GM12878 (cell line): Measurements from ENCODE around the gene FMC1. TPM values are rescaled to one million over a fixed set of nuclear protein-coding genes. Genes with fewer than 3 reads are reported as not detected.
A peak's percentile ranks its signal among the peaks of the same experiment; 100 is the strongest.

Experiments used
- ATAC-seq: fragments of 200-7000 bp; cut with Tn5 transposase; 3 replicates; pipeline ENCODE4 v1.9.1; 2020; ENCODE audit warnings: mild to moderate bottlenecking, moderate library complexity
- BruUV-seq: library from RNA; stranded (reverse); fragments of 400-500 nt; replicated peaks from 2 replicates; lab custom pipeline; 2021; lab: Mats Ljungman, UMichigan
- CTCF ChIA-PET: fragments of 300-600 bp; sonication (Branson Sonifier 250); formaldehyde crosslinking; extraction: SDS; loops from one replicate; lab custom pipeline; 2021; ENCODE audit warnings: inconsistent platforms; lab: Yijun Ruan, JAX
- POLR2A ChIA-PET: fragments of 350-600 bp; formaldehyde crosslinking; extraction: SDS; loops from one replicate; lab custom pipeline; 2021; ENCODE audit warnings: inconsistent platforms; lab: Charles Lee
- RAD21 ChIA-PET: fragments of 300-600 bp; sonication (Branson Sonifier 250); formaldehyde crosslinking; loops from one replicate; lab custom pipeline; 2023; ENCODE audit warnings: antibody characterized with exemption; ENCODE audit not compliant: unreplicated experiment; lab: Charles Lee
- SMC1A ChIA-PET: fragments of 300-600 bp; sonication (Branson Sonifier 250); formaldehyde crosslinking; loops from one replicate; lab custom pipeline; 2023; ENCODE audit not compliant: unreplicated experiment, uncharacterized antibody; lab: Charles Lee
- DNase-seq: peaks from one replicate; pipeline ENCODE4 v3.0.0-alpha.2; 2011; ENCODE audit warnings: low read depth, low spot score
- FAIRE-seq: peaks from 3 replicates; lab custom pipeline; 2011; peaks lifted over from hg19 to GRCh38; lab: Jason Lieb, UNC
- H2AFZ ChIP-seq: 2 replicates; pipeline ENCODE4 v1.6.0; 2011; ENCODE audit warnings: low read depth, low read length, control low read depth; ENCODE audit not compliant: control insufficient read depth
- H3K27ac ChIP-seq: 2 replicates; pipeline ENCODE4 v1.5.1; 2011; ENCODE audit warnings: control low read depth; ENCODE audit not compliant: control insufficient read depth, insufficient read depth
- H3K27me3 ChIP-seq, 2 experiments: replicated peaks in 1 of 2; 2 replicates each; pipeline versions ENCODE4 v1.6.0 to v1.6.1; 2011; ENCODE audit warnings: low read length in 1 of 2; ENCODE audit not compliant: control insufficient read depth in 2 of 2, insufficient read depth in 2 of 2
- H3K36me3 ChIP-seq, 2 experiments: 2 replicates each; pipeline ENCODE4 v1.5.1; 2011; ENCODE audit warnings: low read length in 1 of 2; ENCODE audit not compliant: control insufficient read depth in 2 of 2, insufficient read depth in 2 of 2
- H3K4me1 ChIP-seq: 2 replicates; pipeline ENCODE4 v1.6.1; 2011; ENCODE audit warnings: mild to moderate bottlenecking, low read length, moderate library complexity, mixed read lengths; ENCODE audit not compliant: control insufficient read depth, insufficient read depth
- H3K4me2 ChIP-seq: 2 replicates; pipeline ENCODE4 v1.6.0; 2011; ENCODE audit warnings: control low read depth; ENCODE audit not compliant: control insufficient read depth, insufficient read depth
- H3K4me3 ChIP-seq: fragments of 200-600 bp; sonication (generic); 2 replicates; pipeline ENCODE4 v1.5.1; 2016
- H3K79me2 ChIP-seq: 2 replicates; pipeline ENCODE4 v1.6.0; 2011; ENCODE audit warnings: low read length; ENCODE audit not compliant: control insufficient read depth, insufficient read depth
- H3K9ac ChIP-seq: 2 replicates; pipeline ENCODE4 v1.8.0; 2011; ENCODE audit warnings: low read length, control low read depth, mixed read lengths; ENCODE audit not compliant: control insufficient read depth, insufficient read depth
- H3K9me3 ChIP-seq: replicated peaks from 3 replicates; pipeline ENCODE4 v1.5.1; 2011; ENCODE audit warnings: mild to moderate bottlenecking, low read length; ENCODE audit not compliant: control insufficient read depth, insufficient read depth
- H4K20me1 ChIP-seq: 2 replicates; pipeline ENCODE4 v1.6.0; 2011; ENCODE audit not compliant: control insufficient read depth, insufficient read depth
- BACH1 ChIP-seq: fragments of 450-650 bp; IDR thresholded peaks from 2 replicates; pipeline ENCODE4 v1.6.1; 2017; ENCODE audit warnings: mild to moderate bottlenecking, borderline replicate concordance
- BCL3 ChIP-seq: IDR thresholded peaks from 2 replicates; pipeline ENCODE4 v1.6.1; 2011; ENCODE audit warnings: borderline replicate concordance, low read depth, mild to moderate bottlenecking, moderate library complexity, low read length; ENCODE audit not compliant: insufficient read depth, poor library complexity, severe bottlenecking
- CREB1 ChIP-seq: IDR thresholded peaks from 2 replicates; pipeline ENCODE4 v1.6.1; 2012; ENCODE audit warnings: low read depth, mild to moderate bottlenecking, inconsistent platforms
- ELK1 ChIP-seq: IDR thresholded peaks from 2 replicates; pipeline ENCODE4 v1.6.1; 2012; ENCODE audit warnings: low read depth, low read length, improper control_type of control experiment
- FOS ChIP-seq: IDR thresholded peaks from 3 replicates; pipeline ENCODE4 v1.6.1; 2011; ENCODE audit warnings: borderline replicate concordance; ENCODE audit not compliant: insufficient read length; ENCODE audit errors: extremely low read depth
- FOXK2 ChIP-seq: fragments of 450-650 bp; IDR thresholded peaks from 2 replicates; pipeline ENCODE4 v1.6.1; 2017; ENCODE audit warnings: mild to moderate bottlenecking, moderate library complexity
- FOXM1 ChIP-seq: IDR thresholded peaks from 2 replicates; pipeline ENCODE4 v1.6.1; 2012; ENCODE audit warnings: low read depth, mild to moderate bottlenecking, inconsistent platforms, low read length, moderate library complexity
- MLLT1 ChIP-seq: fragments of 450-650 bp; IDR thresholded peaks from 2 replicates; pipeline ENCODE4 v1.6.1; 2016; ENCODE audit warnings: mild to moderate bottlenecking
- MTA3 ChIP-seq: IDR thresholded peaks from 2 replicates; pipeline ENCODE4 v1.6.1; 2012; ENCODE audit warnings: low read length, inconsistent platforms, borderline replicate concordance
- MYC ChIP-seq: IDR thresholded peaks from 2 replicates; pipeline ENCODE4 v1.6.1; 2011; ENCODE audit warnings: mild to moderate bottlenecking, low read length, moderate library complexity, inconsistent platforms; ENCODE audit not compliant: insufficient read depth, insufficient replicate concordance, insufficient read length, severe bottlenecking
- NFYB ChIP-seq: IDR thresholded peaks from 2 replicates; pipeline ENCODE4 v1.6.1; 2011; ENCODE audit warnings: low read depth, mild to moderate bottlenecking, low read length, improper control_type of control experiment, moderate library complexity; ENCODE audit not compliant: insufficient read depth
- NR2F1 ChIP-seq: fragments of 450-650 bp; conservative IDR thresholded peaks from 2 replicates; pipeline ENCODE4 v1.6.1; 2017; ENCODE audit warnings: mild to moderate bottlenecking
- POLR2AphosphoS2 ChIP-seq: IDR thresholded peaks from 2 replicates; pipeline ENCODE4 v1.6.1; 2011; ENCODE audit warnings: low read depth, mild to moderate bottlenecking, low read length, improper control_type of control experiment, moderate library complexity
- RB1 ChIP-seq: fragments of 450-650 bp; formaldehyde crosslinking; IDR thresholded peaks from 2 replicates; pipeline ENCODE4 v1.6.1; 2017; ENCODE audit warnings: mild to moderate bottlenecking, borderline replicate concordance
- SMAD5 ChIP-seq: IDR thresholded peaks from 2 replicates; pipeline ENCODE4 v1.6.1; 2016; ENCODE audit warnings: antibody characterized with exemption, low read depth
- SREBF1 ChIP-seq: IDR thresholded peaks from 2 replicates; pipeline ENCODE4 v1.6.1; 2012; ENCODE audit warnings: mild to moderate bottlenecking, low read length
- SRF ChIP-seq, 2 experiments: IDR thresholded peaks; 2 replicates each; pipeline ENCODE4 v1.6.1; 2011; ENCODE audit warnings: low read depth in 2 of 2, low read length in 2 of 2, mild to moderate bottlenecking in 1 of 2, moderate library complexity in 1 of 2
- STAT3 ChIP-seq: IDR thresholded peaks from 2 replicates; pipeline ENCODE4 v1.6.1; 2011; ENCODE audit warnings: low read depth, low read length, improper control_type of control experiment
- SUPT20H ChIP-seq: IDR thresholded peaks from 2 replicates; pipeline ENCODE4 v1.6.1; 2011; ENCODE audit warnings: low read depth, mild to moderate bottlenecking, low read length, moderate library complexity, borderline replicate concordance; ENCODE audit not compliant: control insufficient read depth
- WGBS: methylation state at CpG from one replicate; pipeline ENCODE4 v1.1.6; 2016; ENCODE audit warnings: low lambda C conversion rate; ENCODE audit not compliant: insufficient replicate concordance, insufficient coverage; ENCODE audit errors: missing lambda C conversion rate; 5-methylcytosine and 5-hydroxymethylcytosine counted together
- in situ Hi-C: fragments of 300-500 bp; cut with MboI; formaldehyde crosslinking; loops from 9 replicates; pipeline ENCODE4 v1.14.3; 2018; ENCODE audit warnings: mixed read lengths
- intact Hi-C: fragments of 100-400 bp; cut with micrococcal nuclease; formaldehyde crosslinking; loops from one replicate; pipeline ENCODE4 v1.14.2; 2022; ENCODE audit not compliant: unreplicated experiment
- polyA plus RNA-seq, 11 experiments: library from polyadenylated mRNA; depleted of rRNA in 4 of 11; unstranded in 6 of 11; stranded (reverse) in 5 of 11; fragments of >200 nt; fragmentation: Nextera tagmentation in 4 of 11; fragmentation: Illumina TruSeq in 1 of 11; extraction: Ambion mirVana in 4 of 11; extraction: Trizol in 1 of 11; gene quantifications; 1 replicate in 1 of 11; 2 replicates in 10 of 11; pipeline versions ENCODE4 v1.2.1 to v1.2.3, GENCODE V29; 2011 to 2016; ENCODE audit warnings: inconsistent platforms in 2 of 11, missing spikeins in 2 of 11, low read depth in 1 of 11
- total RNA-seq, 4 experiments: library from RNA; depleted of rRNA in 3 of 4; stranded (reverse); fragments of >200 nt in 3 of 4; fragmentation: Illumina TruSeq in 1 of 4; extraction: Trizol in 1 of 4; gene quantifications; 2 replicates each; pipeline versions ENCODE4 v1.2.1 to v1.2.3, GENCODE V29; 2013 to 2021
- TF ChIP-seq, protein P1 (sequence below): fragments of 450-650 bp; conservative IDR thresholded peaks from 2 replicates; pipeline ENCODE4 v1.6.1; 2017; ENCODE audit warnings: mild to moderate bottlenecking, moderate library complexity

Gene FMC1
- total and polyA plus RNA-seq, 10 of the 15 experiments (the other 5 are each of a cell fraction or from before 2014, with no cell fraction given) = 4.2 to 60.4 (median 15.6) TPM

- SMC1A ChIA-PET = no interaction called here
- intact Hi-C loops = loop anchor here (1.0 kb wide), 2 partner anchors 19 to 231 kb away; partner anchors contain the start of genes LUC7L2 and ZC3HAV1
- no TSS peak for BruUV-seq
- in situ Hi-C loops = no loop called here
- no peak for ATAC-seq
- peak overlapping the region; percentile 97 for H3K27ac ChIP-seq
- H3K4me1 ChIP-seq = no peaks in the 10 kb centered on the region
- CTCF ChIA-PET = interaction anchor here (1.0 kb wide), 1 partner anchor 17 kb away, joined by 7 read pairs; no protein-coding TSS in a partner anchor
- FAIRE-seq = no peak
- POLR2A ChIA-PET = no interaction called here
- H2AFZ ChIP-seq = peak overlapping the region; percentile 92
- DNase-seq = no peak
- no peaks in the 10 kb centered on the region for H3K27me3 ChIP-seq
- RAD21 ChIA-PET = no interaction called here
- peaks cover 18% of the 10 kb centered on the region for H3K79me2 ChIP-seq
- H3K9me3 ChIP-seq = peaks cover 5% of the 10 kb centered on the region
- peak overlapping the region; percentile 98 for H3K9ac ChIP-seq
- no peaks in the 10 kb centered on the region for H4K20me1 ChIP-seq
- 0% methylated on average over 9 of the region's 9 CpGs for WGBS
- peak overlapping the region; percentile 65 for H3K4me2 ChIP-seq
- peak overlapping the region; percentile 84 for H3K4me3 ChIP-seq
- H3K36me3 ChIP-seq = no peaks in the 10 kb centered on the region
- TF ChIP-seq NFYB (no peak), SRF (IDR thresholded peaks at IDR 0.05; ENCODE audit: low read depth in 2 of 2, low read length in 2 of 2) (no peak), CREB1 (no peak), BCL3 (no peak), POLR2AphosphoS2 (no peak; the same call in 1 of the 2 replicates), MYC (no peak), RB1 (no peak), NR2F1 (no peak), FOXM1 (peak; percentile 66; the same call in 1 of the 2 replicates), FOS (no peak), SMAD5 (no peak), SUPT20H (no peak), STAT3 (no peak), MLLT1 (peak; percentile 5; the same call in 1 of the 2 replicates), SREBF1 (no peak), BACH1 (no peak), ELK1 (no peak), MTA3 (no peak; the same call in 1 of the 2 replicates), FOXK2 (no peak)
- TF ChIP-seq, protein P1, sequence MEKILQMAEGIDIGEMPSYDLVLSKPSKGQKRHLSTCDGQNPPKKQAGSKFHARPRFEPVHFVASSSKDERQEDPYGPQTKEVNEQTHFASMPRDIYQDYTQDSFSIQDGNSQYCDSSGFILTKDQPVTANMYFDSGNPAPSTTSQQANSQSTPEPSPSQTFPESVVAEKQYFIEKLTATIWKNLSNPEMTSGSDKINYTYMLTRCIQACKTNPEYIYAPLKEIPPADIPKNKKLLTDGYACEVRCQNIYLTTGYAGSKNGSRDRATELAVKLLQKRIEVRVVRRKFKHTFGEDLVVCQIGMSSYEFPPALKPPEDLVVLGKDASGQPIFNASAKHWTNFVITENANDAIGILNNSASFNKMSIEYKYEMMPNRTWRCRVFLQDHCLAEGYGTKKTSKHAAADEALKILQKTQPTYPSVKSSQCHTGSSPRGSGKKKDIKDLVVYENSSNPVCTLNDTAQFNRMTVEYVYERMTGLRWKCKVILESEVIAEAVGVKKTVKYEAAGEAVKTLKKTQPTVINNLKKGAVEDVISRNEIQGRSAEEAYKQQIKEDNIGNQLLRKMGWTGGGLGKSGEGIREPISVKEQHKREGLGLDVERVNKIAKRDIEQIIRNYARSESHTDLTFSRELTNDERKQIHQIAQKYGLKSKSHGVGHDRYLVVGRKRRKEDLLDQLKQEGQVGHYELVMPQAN = 0 out of 2 replicates have a peak, but pooled peaks have one; percentile 4
Observed at GRCh38 chr7:139340808-139341057, 404 bp upstream of the FMC1 start.
